Measurements from ENCODE around the gene MYO9A. TPM values are rescaled to one million over a fixed set of nuclear protein-coding genes. Genes with fewer than 3 reads are reported as not detected.
"Not testable (repeated sequence)": the region's sequence is repeated elsewhere in the genome, so short reads cannot be mapped to it uniquely, and the experiment has no call there.

Gene MYO9A
- total RNA-seq, 2 donors from 2014 or later: 12.9 to 27.8 TPM

GRCh38 chr15:72105111-72105510 lies 12.8 kb downstream of the MYO9A start:
- WGBS, 2 donors: 97% methylated on average over 3 of the region's 3 CpGs
- peaks cover 2% of the 10 kb centered on the region for H3K4me1 ChIP-seq
- H3K27me3 ChIP-seq: no peaks in the 10 kb centered on the region
- intact Hi-C loops (cut with DNase I): no loop called here
- H3K27ac ChIP-seq: no peak overlapping the region
- no peak for DNase-seq
- no peaks in the 10 kb centered on the region for H3K9me3 ChIP-seq
- TF ChIP-seq CTCF (IDR thresholded peaks at IDR 0.05): no peak
- no peak for TF ChIP-seq POLR2A (IDR thresholded peaks at IDR 0.05)
- H3K36me3 ChIP-seq (replicated peaks in 1 of 2; ENCODE audit: insufficient read depth in 1 of 2, low read depth in 2 of 2): no peaks in the 10 kb centered on the region
- no peak overlapping the region for H3K4me3 ChIP-seq
- no peak for ATAC-seq

GRCh38 chr15:72100551-72100950 lies 17.4 kb downstream of the MYO9A start:
- H3K4me3 ChIP-seq; H3K27me3 ChIP-seq; ATAC-seq; intact Hi-C loops (cut with DNase I); H3K9me3 ChIP-seq; H3K4me1 ChIP-seq; H3K27ac ChIP-seq; H3K36me3 ChIP-seq (replicated peaks in 1 of 2; ENCODE audit: insufficient read depth in 1 of 2, low read depth in 2 of 2); DNase-seq: not testable (repeated sequence)
- no CpG with 5 or more reads among the region's 33 CpGs for WGBS, 2 donors

GRCh38 chr15:72099155-72099554 lies 18.8 kb downstream of the MYO9A start:
- TF ChIP-seq CTCF (IDR thresholded peaks at IDR 0.05): no peak
- TF ChIP-seq POLR2A (IDR thresholded peaks at IDR 0.05): no peak
- no peak for ATAC-seq
- no peak overlapping the region for H3K4me3 ChIP-seq
- no peaks in the 10 kb centered on the region for H3K36me3 ChIP-seq (replicated peaks in 1 of 2; ENCODE audit: insufficient read depth in 1 of 2, low read depth in 2 of 2)
- H3K27me3 ChIP-seq: no peaks in the 10 kb centered on the region
- H3K9me3 ChIP-seq: no peaks in the 10 kb centered on the region
- no peak overlapping the region for H3K27ac ChIP-seq
- DNase-seq: no peak
- intact Hi-C loops (cut with DNase I): no loop called here
- H3K4me1 ChIP-seq: no peaks in the 10 kb centered on the region
- 95 to 98% methylated on average over 4 of the region's 4 CpGs for WGBS, 2 donors

- no peak for ATAC-seq
- intact Hi-C loops (cut with DNase I): no loop called here
- TF ChIP-seq CTCF (IDR thresholded peaks at IDR 0.05) (no peak), POLR2A (IDR thresholded peaks at IDR 0.05) (no peak)
- no peak overlapping the region for H3K4me3 ChIP-seq
- H3K9me3 ChIP-seq: no peaks in the 10 kb centered on the region
- no peaks in the 10 kb centered on the region for H3K36me3 ChIP-seq (replicated peaks in 1 of 2; ENCODE audit: insufficient read depth in 1 of 2, low read depth in 2 of 2)
- no peaks in the 10 kb centered on the region for H3K27me3 ChIP-seq
- no peak overlapping the region for H3K27ac ChIP-seq
- H3K4me1 ChIP-seq: no peaks in the 10 kb centered on the region
- no peak for DNase-seq
These were observed 19.9 kb downstream of the MYO9A start for GRCh38 chr15:72098040-72098439.

GRCh38 chr15:72096796-72097195 lies 21.2 kb downstream of the MYO9A start:
- Histone ChIP-seq H3K4me1 (no peaks in the 10 kb centered on the region), H3K9me3 (no peaks in the 10 kb centered on the region), H3K27ac (no peak overlapping the region), H3K36me3 (replicated peaks in 1 of 2; ENCODE audit: insufficient read depth in 1 of 2, low read depth in 2 of 2) (no peaks in the 10 kb centered on the region), H3K27me3 (no peaks in the 10 kb centered on the region), H3K4me3 (no peak overlapping the region)
- ATAC-seq (no peak), DNase-seq (no peak)
- intact Hi-C loops (cut with DNase I): no loop called here
- 91% methylated on average over 1 of the region's 1 CpG for WGBS, 2 donors
- no peak for TF ChIP-seq POLR2A (IDR thresholded peaks at IDR 0.05)
- TF ChIP-seq CTCF (IDR thresholded peaks at IDR 0.05): no peak

Measured in body of pancreas (tissue), 4 donors.